ENCODE data around the gene AFF3.

GRCh38 chr2:99631700-99632099 lies 510.7 kb downstream of the AFF3 start:
- TF ChIP-seq NRF1 (IDR thresholded peaks at IDR 0.05; ENCODE audit: low read depth, low read length) (no peak), MAFK (IDR thresholded peaks at IDR 0.05; ENCODE audit: low read depth, low read length) (no peak), CHD1 (IDR thresholded peaks at IDR 0.05; ENCODE audit: low read depth, low read length) (no peak), ZNF274 (IDR thresholded peaks at IDR 0.05; ENCODE audit: borderline replicate concordance, extremely low read depth, low read length) (no peak)
